AG04450 (cell line): ENCODE data around the gene SLC41A3. TPM values are rescaled to one million over a fixed set of nuclear protein-coding genes. Genes with fewer than 3 reads are reported as not detected.

Source experiments
- CTCF ChIA-PET: fragments of 300-600, 350-600 bp; formaldehyde crosslinking; extraction: SDS; loops from one replicate; lab custom pipeline; 2022; ENCODE audit warnings: antibody characterized with exemption, inconsistent platforms; lab: Charles Lee
- POLR2A ChIA-PET: fragments of 350-600 bp; formaldehyde crosslinking; extraction: SDS; loops from one replicate; lab custom pipeline; 2021; ENCODE audit warnings: antibody characterized with exemption, inconsistent platforms; lab: Yijun Ruan, JAX
- DNase-seq: peaks from one replicate; pipeline ENCODE4 v3.0.0-alpha.2; 2011; ENCODE audit warnings: low read depth, low spot score
- H3K27ac ChIP-seq: one replicate; pipeline ENCODE4 v1.5.1; 2012; ENCODE audit warnings: low read depth, low read length, control low read depth
- H3K27me3 ChIP-seq: one replicate; pipeline ENCODE4 v1.6.0; 2012; ENCODE audit warnings: low read length; ENCODE audit not compliant: control insufficient read depth, insufficient read depth
- H3K4me3 ChIP-seq: 2 replicates; pipeline ENCODE4 v1.5.1; 2011; ENCODE audit warnings: mild to moderate bottlenecking, low read depth, low read length, control low read depth
- H3K9me3 ChIP-seq: 2 replicates; pipeline ENCODE4 v1.5.1; 2012; ENCODE audit warnings: low read length; ENCODE audit not compliant: control insufficient read depth, insufficient read depth
- CTCF ChIP-seq: IDR thresholded peaks from 2 replicates; pipeline ENCODE4 v1.5.1; 2011; ENCODE audit warnings: low read depth, low read length, control low read depth, inconsistent platforms
- polyA plus RNA-seq: library from polyadenylated mRNA; depleted of rRNA; stranded (reverse); fragments of >200 nt; gene quantifications from 2 replicates; pipeline ENCODE4 v1.2.3, GENCODE V29; 2011

SLC41A3 gene
- polyA plus RNA-seq, 1 experiment: 36.9 TPM

- DNase-seq: no peak
- no peak for TF ChIP-seq CTCF
- Histone ChIP-seq H3K9me3 (no peaks in the 10 kb centered on the region), H3K27ac (no peak overlapping the region), H3K27me3 (no peaks in the 10 kb centered on the region), H3K4me3 (no peak overlapping the region)
- POLR2A ChIA-PET: no interaction called here
- CTCF ChIA-PET: no interaction called here
Observed at GRCh38 chr3:126017362-126017761, 66.6 kb downstream of the SLC41A3 start.

GRCh38 chr3:126016616-126017015 lies 67.3 kb downstream of the SLC41A3 start:
- ChIA-PET POLR2A (no interaction called here), CTCF (no interaction called here)
- no peaks in the 10 kb centered on the region for H3K9me3 ChIP-seq
- no peak overlapping the region for H3K4me3 ChIP-seq
- no peak for DNase-seq
- no peak overlapping the region for H3K27ac ChIP-seq
- no peak for TF ChIP-seq CTCF
- no peaks in the 10 kb centered on the region for H3K27me3 ChIP-seq

GRCh38 chr3:126015075-126015474 lies 68.8 kb downstream of the SLC41A3 start:
- CTCF ChIA-PET: no interaction called here
- TF ChIP-seq CTCF: no peak
- Histone ChIP-seq H3K9me3 (no peaks in the 10 kb centered on the region), H3K27ac (no peak overlapping the region), H3K4me3 (no peak overlapping the region), H3K27me3 (no peaks in the 10 kb centered on the region)
- DNase-seq: no peak
- POLR2A ChIA-PET: no interaction called here

- Histone ChIP-seq H3K27ac (no peak overlapping the region), H3K27me3 (no peaks in the 10 kb centered on the region), H3K4me3 (no peak overlapping the region), H3K9me3 (no peaks in the 10 kb centered on the region)
- DNase-seq: no peak
- POLR2A ChIA-PET: no interaction called here
- CTCF ChIA-PET: interaction anchor here (0.9 kb wide), 1 partner anchor 42 kb away, joined by 4 read pairs; no protein-coding TSS in a partner anchor
- no peak for TF ChIP-seq CTCF
Observed at GRCh38 chr3:126014252-126014651, 69.7 kb downstream of the SLC41A3 start.

GRCh38 chr3:126013751-126014156 lies 70.2 kb downstream of the SLC41A3 start:
- POLR2A ChIA-PET: no interaction called here
- no peaks in the 10 kb centered on the region for H3K27me3 ChIP-seq

More at GRCh38 chr3:126013751-126014156, 70.2 kb downstream of the SLC41A3 start:
- no peak for TF ChIP-seq CTCF
- Histone ChIP-seq H3K4me3 (no peak overlapping the region), H3K27ac (no peak overlapping the region), H3K9me3 (no peaks in the 10 kb centered on the region)
- no peak for DNase-seq
- CTCF ChIA-PET: interaction anchor here (0.9 kb wide), 1 partner anchor 42 kb away, joined by 4 read pairs; no protein-coding TSS in a partner anchor
